SK-N-SH treated with all-trans-retinoic acid at 6 μM for 48 hours (cell line): ENCODE results near the gene SLC25A25.

Experiments
- ATAC-seq: fragments of 200-7000 bp; cut with Tn5 transposase; 3 replicates; pipeline ENCODE4 v1.9.1; 2020; ENCODE audit warnings: mild to moderate bottlenecking, moderate library complexity
- ARNTL ChIP-seq: fragments of 450-650 bp; formaldehyde crosslinking; IDR thresholded peaks from 2 replicates; pipeline ENCODE4 v1.5.0; 2020; ENCODE audit warnings: low read depth, mild to moderate bottlenecking, moderate library complexity, borderline replicate concordance
- BACH2 ChIP-seq: fragments of 250-450 bp; sonication (Bioruptor Pico); IDR thresholded peaks from 2 replicates; pipeline ENCODE4 v1.9.0; 2021; ENCODE audit warnings: mild to moderate bottlenecking, borderline replicate concordance
- CSDC2 ChIP-seq: fragments of 250-450 bp; sonication (Bioruptor Pico); IDR thresholded peaks from 2 replicates; pipeline ENCODE4 v1.5.0; 2020; ENCODE audit warnings: mild to moderate bottlenecking, moderate library complexity
- CSRNP3 ChIP-seq: fragments of 250-450 bp; sonication (Bioruptor Pico); IDR thresholded peaks from 2 replicates; pipeline ENCODE4 v1.5.1; 2021; ENCODE audit warnings: mild to moderate bottlenecking, moderate library complexity
- ESRRG ChIP-seq: fragments of 250-450 bp; sonication (Bioruptor Pico); IDR thresholded peaks from 2 replicates; pipeline ENCODE4 v1.6.1; 2021; ENCODE audit warnings: mild to moderate bottlenecking
- GLIS3 ChIP-seq: fragments of 250-450 bp; sonication (Bioruptor Pico); IDR thresholded peaks from 2 replicates; pipeline ENCODE4 v1.5.0; 2020; ENCODE audit warnings: mild to moderate bottlenecking, moderate library complexity
- ISL1 ChIP-seq: fragments of 250-450 bp; sonication (Bioruptor Pico); IDR thresholded peaks from 2 replicates; pipeline ENCODE4 v2.1.2; 2022; ENCODE audit warnings: mild to moderate bottlenecking, moderate library complexity
- PATZ1 ChIP-seq: fragments of 250-450 bp; sonication (Bioruptor Pico); IDR thresholded peaks from 2 replicates; pipeline ENCODE4 v1.8.0; 2020; ENCODE audit warnings: mild to moderate bottlenecking, moderate library complexity, borderline replicate concordance
- POU6F1 ChIP-seq: fragments of 250-450 bp; sonication (Bioruptor Pico); IDR thresholded peaks from 2 replicates; pipeline ENCODE4 v1.8.0; 2021; ENCODE audit warnings: low read depth, mild to moderate bottlenecking, moderate library complexity, borderline replicate concordance
- PPARA ChIP-seq: fragments of 250-450 bp; sonication (Bioruptor Pico); IDR thresholded peaks from 2 replicates; pipeline ENCODE4 v1.5.0; 2020; ENCODE audit warnings: mild to moderate bottlenecking, borderline replicate concordance
- RARB ChIP-seq: fragments of 250-450 bp; sonication (Bioruptor Pico); IDR thresholded peaks from 2 replicates; pipeline ENCODE4 v1.8.0; 2021; ENCODE audit warnings: mild to moderate bottlenecking, moderate library complexity
- SNAI2 ChIP-seq: fragments of 250-450 bp; sonication (Bioruptor Pico); IDR thresholded peaks from 2 replicates; pipeline ENCODE4 v1.5.0; 2020; ENCODE audit warnings: mild to moderate bottlenecking, moderate library complexity
- TCF4 ChIP-seq: fragments of 250-450 bp; sonication (Bioruptor Pico); IDR thresholded peaks from 2 replicates; pipeline ENCODE4 v1.8.0; 2021; ENCODE audit warnings: mild to moderate bottlenecking, moderate library complexity, borderline replicate concordance
- TOX ChIP-seq: fragments of 250-450 bp; sonication (Bioruptor Pico); IDR thresholded peaks from 2 replicates; pipeline ENCODE4 v1.8.0; 2021; ENCODE audit warnings: mild to moderate bottlenecking, moderate library complexity, borderline replicate concordance
- TSHZ2 ChIP-seq: fragments of 250-450 bp; sonication (Bioruptor Pico); IDR thresholded peaks from 2 replicates; pipeline ENCODE4 v1.5.0; 2020; ENCODE audit warnings: mild to moderate bottlenecking, moderate library complexity
- ZC3H10 ChIP-seq: fragments of 250-450 bp; sonication (Bioruptor Pico); IDR thresholded peaks from 2 replicates; pipeline ENCODE4 v1.5.1; 2021; ENCODE audit warnings: mild to moderate bottlenecking, moderate library complexity
- ZFP3 ChIP-seq: fragments of 250-450 bp; sonication (Bioruptor Pico); IDR thresholded peaks from 2 replicates; pipeline ENCODE4 v1.5.0; 2020; ENCODE audit warnings: mild to moderate bottlenecking, moderate library complexity
- ZFP30 ChIP-seq: fragments of 450-650 bp; formaldehyde crosslinking; IDR thresholded peaks from 2 replicates; pipeline ENCODE4 v1.5.0; 2022; ENCODE audit warnings: mild to moderate bottlenecking, moderate library complexity
- ZNF565 ChIP-seq: fragments of 450-650 bp; formaldehyde crosslinking; conservative IDR thresholded peaks from 2 replicates; pipeline ENCODE4 v1.5.0; 2020; ENCODE audit warnings: low read depth, mild to moderate bottlenecking, moderate library complexity
- ZNF70 ChIP-seq: fragments of 450-650 bp; formaldehyde crosslinking; IDR thresholded peaks from 2 replicates; pipeline ENCODE4 v1.5.0; 2020; ENCODE audit warnings: mild to moderate bottlenecking, moderate library complexity
- ZNF8 ChIP-seq: fragments of 450-650 bp; formaldehyde crosslinking; IDR thresholded peaks from 2 replicates; pipeline ENCODE4 v1.5.0; 2020; ENCODE audit warnings: mild to moderate bottlenecking, moderate library complexity

The SLC25A25 gene

GRCh38 chr9:128053560-128053959 is 14.5 kb upstream of the SLC25A25 start:
- ATAC-seq, result no peak
- TF ChIP-seq TCF4 (CRISPR knock-in tag) (no peak), ZNF565 (CRISPR knock-in tag) (no peak), TSHZ2 (no peak), ARNTL (no peak), ZNF70 (CRISPR knock-in tag) (no peak), TOX (CRISPR knock-in tag) (no peak), ISL1 (CRISPR knock-in tag) (no peak), BACH2 (no peak), ESRRG (CRISPR knock-in tag) (no peak), SNAI2 (CRISPR knock-in tag) (no peak), ZFP3 (no peak), PPARA (CRISPR knock-in tag) (no peak), ZFP30 (CRISPR knock-in tag) (no peak), ZNF8 (no peak)

- no peak for ATAC-seq
- TF ChIP-seq CSDC2 (CRISPR knock-in tag) (no peak), TSHZ2 (no peak), BACH2 (no peak), PATZ1 (CRISPR knock-in tag) (no peak), POU6F1 (no peak), ZNF565 (CRISPR knock-in tag) (no peak), SNAI2 (CRISPR knock-in tag) (no peak), ZNF8 (no peak), GLIS3 (CRISPR knock-in tag) (no peak), ARNTL (no peak), ESRRG (CRISPR knock-in tag) (no peak), ZFP30 (CRISPR knock-in tag) (no peak), PPARA (CRISPR knock-in tag) (no peak), TCF4 (CRISPR knock-in tag) (no peak)
Measured at GRCh38 chr9:128054087-128054486, 13.9 kb upstream of the SLC25A25 start.

GRCh38 chr9:128055344-128056040 is 12.5 kb upstream of the SLC25A25 start:
- no peak for ATAC-seq
- TF ChIP-seq SNAI2 (CRISPR knock-in tag), result no peak
- TF ChIP-seq ARNTL, result no peak
- TF ChIP-seq ZFP3, result no peak
- TF ChIP-seq TSHZ2, result no peak
- TF ChIP-seq ZFP30 (CRISPR knock-in tag), result no peak
- TF ChIP-seq TCF4 (CRISPR knock-in tag), result no peak
- TF ChIP-seq ZC3H10, result no peak
- no peak for TF ChIP-seq ZNF70 (CRISPR knock-in tag)
- no peak for TF ChIP-seq BACH2
- no peak for TF ChIP-seq ISL1 (CRISPR knock-in tag)
- TF ChIP-seq GLIS3 (CRISPR knock-in tag), result no peak
- no peak for TF ChIP-seq CSRNP3 (CRISPR knock-in tag)
- TF ChIP-seq ESRRG (CRISPR knock-in tag), result no peak
- no peak for TF ChIP-seq ZNF8
- TF ChIP-seq PPARA (CRISPR knock-in tag), result no peak
- no peak for TF ChIP-seq RARB
